RWPE1 (cell line): ENCODE data around the gene SPATA12.

Experiments used
- CTCF ChIA-PET: fragments of 350-600 bp; sonication (Branson Sonifier 250); formaldehyde crosslinking; extraction: SDS; loops from one replicate; lab custom pipeline; 2021; lab: Yijun Ruan, JAX
- POLR2A ChIA-PET: fragments of 400-600 bp; formaldehyde crosslinking; extraction: SDS; loops from one replicate; lab custom pipeline; 2020; ENCODE audit warnings: antibody characterized with exemption; ENCODE audit not compliant: low non-redundant PET; lab: Yijun Ruan, JAX
- DNase-seq: peaks from one replicate; pipeline ENCODE4 v3.0.0; 2012; ENCODE audit warnings: low spot score
- H3K27ac ChIP-seq: fragments of 450-650 bp; 2 replicates; pipeline ENCODE4 v1.5.1; 2017
- CTCF ChIP-seq: fragments of 450-650 bp; conservative IDR thresholded peaks from 2 replicates; pipeline ENCODE4 v1.5.1; 2017; ENCODE audit warnings: low read depth, mild to moderate bottlenecking

SPATA12 gene

GRCh38 chr3:57018246-57018645, 42.2 kb upstream of the SPATA12 start:
- ChIA-PET POLR2A (no interaction called here), CTCF (no interaction called here)
- no peak overlapping the region for H3K27ac ChIP-seq
- no peak for TF ChIP-seq CTCF
- no peak for DNase-seq

GRCh38 chr3:57019057-57019456, 41.4 kb upstream of the SPATA12 start:
- ChIA-PET CTCF (no interaction called here), POLR2A (no interaction called here)
- H3K27ac ChIP-seq, result no peak overlapping the region
- no peak for DNase-seq
- no peak for TF ChIP-seq CTCF

- DNase-seq, result no peak
- CTCF ChIA-PET, result interaction anchor here (0.7 kb wide), 1 partner anchor 20 kb away, joined by 5 read pairs; no protein-coding TSS in a partner anchor
- no peak for TF ChIP-seq CTCF
- H3K27ac ChIP-seq, result no peak overlapping the region
- POLR2A ChIA-PET, result no interaction called here
Observed at GRCh38 chr3:57025237-57025636, 35.2 kb upstream of the SPATA12 start.

- ChIA-PET CTCF (no interaction called here), POLR2A (no interaction called here)
- TF ChIP-seq CTCF, result no peak
- no peak for DNase-seq
- no peak overlapping the region for H3K27ac ChIP-seq
Observed at GRCh38 chr3:57026944-57027343, 33.5 kb upstream of the SPATA12 start.

- TF ChIP-seq CTCF, result no peak
- DNase-seq, result no peak
- H3K27ac ChIP-seq, result no peak overlapping the region
- ChIA-PET POLR2A (no interaction called here), CTCF (no interaction called here)
Observed at GRCh38 chr3:57029383-57029782, 31.1 kb upstream of the SPATA12 start.

GRCh38 chr3:57029924-57030323, 30.5 kb upstream of the SPATA12 start:
- no peak overlapping the region for H3K27ac ChIP-seq
- POLR2A ChIA-PET, result no interaction called here
- DNase-seq, result no peak
- TF ChIP-seq CTCF, result no peak
- CTCF ChIA-PET, result no interaction called here

GRCh38 chr3:57030721-57031120, 29.7 kb upstream of the SPATA12 start:
- no peak for DNase-seq
- ChIA-PET POLR2A (no interaction called here), CTCF (no interaction called here)
- TF ChIP-seq CTCF, result no peak
- H3K27ac ChIP-seq, result no peak overlapping the region
